Hypothalamus (tissue), 51 donors: ENCODE results near the gene CADM2.
A peak's percentile ranks its signal among the peaks of the same experiment; 100 is the strongest.
"Not testable (repeated sequence)": the region's sequence is repeated elsewhere in the genome, so short reads cannot be mapped to it uniquely, and the experiment has no call there.

Source experiments
- DNase-seq, 51 donors: peaks; one replicate each; lab custom pipeline; 2025; lab: John Stamatoyannopoulos, UW

CADM2 gene

GRCh38 chr3:85455561-85456200, 496.9 kb downstream of the CADM2 start:
- DNase-seq = no peak

- no peak for DNase-seq
These were observed 515.5 kb downstream of the CADM2 start for GRCh38 chr3:85474241-85474640.

- DNase-seq = no peak
These were observed 516.6 kb downstream of the CADM2 start for GRCh38 chr3:85475346-85475745.

- DNase-seq = no peak
These were observed 518.2 kb downstream of the CADM2 start for GRCh38 chr3:85476891-85477495.

DNA sequence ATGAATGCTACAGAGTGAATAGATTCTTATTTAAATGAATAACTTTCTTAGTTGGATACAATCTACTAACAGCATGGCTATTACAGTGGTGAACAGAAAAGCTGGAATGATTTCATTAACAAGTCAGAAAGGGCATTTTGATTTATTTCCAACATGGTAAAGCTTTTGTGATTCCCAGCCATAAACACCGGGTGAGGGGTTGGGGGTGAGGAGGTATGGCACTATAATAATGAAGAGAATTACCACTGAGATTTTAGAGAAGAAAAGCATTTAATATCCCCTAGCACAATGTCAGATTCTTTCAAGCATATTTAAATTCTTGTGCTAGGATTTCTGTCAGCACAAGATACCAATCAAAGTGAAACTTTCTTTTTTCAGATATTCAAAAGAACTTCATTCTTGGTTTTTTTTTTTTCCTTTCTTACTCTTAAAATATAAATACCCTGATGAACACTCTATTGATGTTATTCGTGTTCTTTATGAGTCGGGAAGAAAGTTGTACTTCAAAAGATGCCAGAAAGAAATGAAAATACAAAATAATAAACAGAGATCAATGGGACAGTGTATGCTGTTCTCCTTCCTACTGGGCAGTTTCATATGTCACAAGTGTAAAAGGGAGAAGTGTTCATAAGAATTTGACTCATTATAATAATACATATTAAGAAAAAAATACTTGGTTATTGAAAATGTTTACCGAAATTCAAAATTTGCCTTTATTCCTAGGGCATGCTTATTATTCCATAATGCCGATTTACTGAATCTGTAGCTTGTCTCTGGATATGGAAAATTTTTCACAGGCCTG, 522.8 kb downstream of the CADM2 start:
- peak in 1 of 51 donors; percentile 6 for DNase-seq

- no peak for DNase-seq
These were observed 523.4 kb downstream of the CADM2 start for GRCh38 chr3:85482213-85482490.

DNA sequence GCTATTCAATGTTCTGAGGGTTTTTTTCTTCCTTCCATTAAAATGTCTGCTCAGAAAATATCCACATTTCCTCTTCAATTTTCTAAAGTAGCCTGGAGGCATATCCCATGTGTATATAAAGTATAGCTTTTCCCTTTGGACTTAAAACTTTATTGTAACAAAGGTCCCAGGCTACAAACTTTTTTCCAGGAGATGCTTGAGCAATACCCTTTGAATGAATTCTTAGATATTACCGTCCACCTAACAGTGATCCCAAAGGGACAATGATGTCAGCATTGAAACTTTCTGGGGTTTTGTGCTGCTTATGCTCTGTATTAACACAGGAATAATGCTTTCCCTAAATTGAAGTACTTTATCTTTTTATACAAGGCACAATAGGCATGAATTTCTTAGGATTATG, 525.2 kb downstream of the CADM2 start:
- no peak for DNase-seq

DNA sequence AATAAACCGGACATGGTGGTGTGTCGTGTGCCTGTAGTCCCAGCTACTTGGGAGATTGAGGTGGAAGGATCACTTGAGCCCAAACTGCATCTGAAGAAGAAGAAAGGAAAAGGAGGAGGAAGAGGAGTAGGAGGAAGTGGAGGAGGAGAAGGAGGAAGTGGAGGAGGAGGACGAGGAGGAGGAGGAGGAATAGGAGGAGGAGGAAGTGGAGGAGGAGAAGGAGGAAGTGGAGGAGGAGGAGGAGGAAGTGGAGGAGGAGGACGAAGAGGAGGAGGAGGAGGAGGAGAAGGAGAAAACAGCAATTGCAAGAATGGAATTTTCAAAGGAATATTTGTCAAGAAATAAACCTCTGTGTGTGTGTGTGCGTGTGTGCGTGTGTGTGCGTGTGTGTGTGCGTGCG, 528.6 kb downstream of the CADM2 start:
- no peak for DNase-seq

- no peak for DNase-seq
These were observed 536.8 kb downstream of the CADM2 start for GRCh38 chr3:85495602-85496001.

- no peak for DNase-seq
These were observed 539.4 kb downstream of the CADM2 start for GRCh38 chr3:85498177-85498576.

DNA sequence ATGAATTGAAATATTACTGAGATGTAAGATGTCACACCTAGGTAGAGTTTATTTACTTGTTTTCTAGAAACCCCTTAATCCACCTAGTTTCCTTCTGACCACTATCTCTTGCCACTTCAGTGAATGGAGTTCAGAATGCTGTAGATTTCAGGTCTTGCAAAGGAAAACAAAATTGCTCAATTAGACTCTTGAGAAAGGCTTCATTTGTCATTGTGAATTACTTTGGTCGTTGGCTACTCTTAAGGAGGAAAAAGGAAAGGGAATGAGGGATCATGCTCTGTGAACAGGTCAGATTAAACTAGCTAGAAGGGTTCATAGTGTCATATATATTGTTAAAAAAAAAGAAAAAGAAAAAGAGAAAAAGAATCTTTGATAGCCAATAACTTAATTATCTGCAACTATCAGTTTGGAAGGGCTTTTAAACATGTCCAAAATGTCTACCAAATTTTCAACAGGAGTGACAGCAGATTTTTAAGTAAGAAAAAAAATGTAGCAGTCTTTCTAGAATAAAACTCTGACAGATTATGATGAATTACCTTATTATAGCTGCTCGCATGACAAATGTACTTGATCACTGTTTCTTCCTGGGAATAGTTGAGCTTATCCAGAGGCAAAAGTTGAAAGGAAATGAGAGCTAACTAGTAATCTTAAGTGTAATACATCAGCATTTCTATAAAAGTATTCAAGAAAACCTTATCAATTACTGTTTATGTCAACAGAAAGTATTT, 543.5 kb downstream of the CADM2 start:
- no peak for DNase-seq

GRCh38 chr3:85504129-85504784, 545.5 kb downstream of the CADM2 start:
- not testable (repeated sequence) for DNase-seq

- not testable (repeated sequence) for DNase-seq
These were observed 546.2 kb downstream of the CADM2 start for GRCh38 chr3:85504785-85505511.

DNA sequence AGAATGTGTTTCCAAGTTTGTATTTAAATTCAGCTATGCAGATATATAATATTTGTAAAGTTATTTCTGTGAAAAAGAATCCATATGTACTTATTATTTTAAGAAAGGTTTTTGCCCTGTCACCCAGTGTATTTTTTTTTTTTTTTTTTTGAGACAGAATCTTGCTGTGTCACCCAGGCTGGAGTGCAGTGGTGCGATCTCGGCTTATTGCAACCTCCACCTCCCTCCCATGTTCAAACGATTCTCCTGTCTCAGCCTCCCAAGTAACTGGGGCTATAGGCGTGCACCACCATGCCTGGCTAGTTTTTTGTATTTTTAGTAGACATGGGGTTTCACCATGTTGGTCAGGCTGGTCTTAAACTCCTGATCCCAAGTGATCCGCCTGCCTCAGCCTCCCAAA, 548.3 kb downstream of the CADM2 start:
- DNase-seq = not testable (repeated sequence)

- no peak for DNase-seq
These were observed 549.9 kb downstream of the CADM2 start for GRCh38 chr3:85508659-85509058.

DNA sequence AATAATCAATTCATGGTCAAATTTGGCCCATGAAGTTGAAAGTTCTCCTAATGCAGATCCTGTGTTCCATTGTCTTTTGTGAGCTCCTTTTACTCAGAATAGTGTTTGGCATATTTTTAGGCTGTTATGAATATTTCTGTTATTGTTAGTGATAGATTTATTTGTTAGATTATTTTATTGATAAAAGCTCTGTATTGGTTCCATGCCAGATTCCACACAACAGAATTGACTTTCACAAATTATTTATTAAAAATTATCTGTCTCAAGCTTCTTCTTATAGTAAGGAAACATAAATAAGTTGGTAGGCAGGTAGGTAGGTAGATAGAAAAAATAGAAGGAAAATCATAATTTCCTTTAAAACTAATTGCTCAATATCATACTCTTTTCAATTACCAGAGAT, 557.4 kb downstream of the CADM2 start:
- no peak for DNase-seq

DNA sequence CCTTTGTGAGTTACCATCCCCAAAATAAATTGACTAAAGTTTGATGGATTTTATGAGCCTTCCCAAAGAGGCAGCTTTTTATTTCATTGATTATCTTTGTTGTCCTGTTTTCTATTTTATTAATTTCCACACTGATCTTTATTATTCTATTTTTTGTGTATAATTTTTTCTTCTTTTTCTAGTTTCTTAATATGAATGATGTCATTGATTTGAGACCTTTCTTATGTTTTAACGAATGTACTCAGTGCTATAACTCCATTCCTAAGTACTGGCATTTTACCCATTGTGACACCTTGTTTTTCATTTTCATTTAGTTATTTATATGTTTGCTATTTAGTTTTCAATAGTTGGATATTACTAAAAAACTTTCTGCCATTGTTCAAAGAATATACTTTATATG, 565.3 kb downstream of the CADM2 start:
- no peak for DNase-seq

DNA sequence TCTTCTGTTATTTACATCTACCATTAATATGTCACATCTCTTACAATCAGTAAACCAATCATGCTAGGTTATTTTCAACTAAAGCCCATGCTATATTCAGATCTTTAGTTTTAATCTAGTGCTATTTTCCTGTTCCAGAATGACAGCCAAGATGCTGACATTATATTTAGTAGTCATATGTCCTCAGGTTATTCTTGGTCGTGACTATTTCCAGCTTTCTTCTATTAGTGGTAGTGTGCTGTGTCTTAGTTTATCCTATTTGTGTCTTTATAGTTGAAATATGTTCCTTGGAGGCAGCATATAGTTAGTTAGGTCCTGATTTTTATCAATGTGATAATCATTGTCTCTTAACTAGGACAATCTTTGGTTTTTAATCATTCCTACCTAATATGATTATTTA, 566.5 kb downstream of the CADM2 start:
- no peak for DNase-seq

DNA sequence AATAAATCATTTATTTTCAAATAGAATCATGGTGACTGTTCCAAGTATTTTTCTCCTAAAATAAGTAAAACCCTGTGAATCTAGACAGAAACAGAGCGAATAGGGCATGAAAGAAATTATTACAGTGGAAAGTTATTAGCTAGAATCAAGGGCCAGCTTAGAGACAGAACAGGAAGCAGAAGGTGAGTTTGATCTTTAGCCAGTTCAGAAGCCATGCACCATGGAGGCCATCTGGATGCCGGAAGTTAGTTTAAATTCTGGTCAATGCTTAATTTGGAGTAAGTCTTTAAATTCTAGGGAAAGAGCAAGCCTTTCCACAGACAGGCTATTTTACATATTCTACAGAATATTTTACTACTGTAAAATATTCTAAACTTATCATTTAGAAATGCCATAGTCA, 574.8 kb downstream of the CADM2 start:
- no peak for DNase-seq

GRCh38 chr3:85535517-85535916, 576.7 kb downstream of the CADM2 start:
- DNase-seq = peak in 3 of 51 donors; percentile 3 to 34 (median 23)
